ENCODE results near the gene ULK4.
"Not testable (repeated sequence)": the region's sequence is repeated elsewhere in the genome, so short reads cannot be mapped to it uniquely, and the experiment has no call there.

The ULK4 gene

GRCh38 chr3:41575724-41576123, 386.2 kb downstream of the ULK4 start:
- no peak for DNase-seq (ENCODE audit: low spot score)

GRCh38 chr3:41574900-41575299, 387.0 kb downstream of the ULK4 start:
- no peak for DNase-seq (ENCODE audit: low spot score)

DNA sequence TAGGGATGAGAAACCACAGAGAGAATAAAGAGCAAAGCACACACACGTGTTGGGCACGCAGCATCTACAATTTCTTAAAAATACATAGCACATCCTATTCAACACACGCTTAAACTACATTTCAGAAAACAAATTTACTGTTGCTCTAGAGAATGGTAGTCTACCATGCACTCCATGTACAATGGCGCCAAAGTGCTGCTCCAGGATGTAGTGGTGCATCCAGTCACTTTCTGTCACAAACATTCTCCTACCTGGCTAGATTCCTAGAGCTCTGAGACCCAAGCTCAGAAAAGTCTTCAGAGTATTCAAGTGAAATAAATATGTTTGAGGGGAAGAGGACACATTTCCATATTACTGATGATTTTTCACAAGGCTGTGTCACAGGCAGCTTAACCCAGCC, 388.3 kb downstream of the ULK4 start:
- no peak for DNase-seq (ENCODE audit: low spot score)

DNA sequence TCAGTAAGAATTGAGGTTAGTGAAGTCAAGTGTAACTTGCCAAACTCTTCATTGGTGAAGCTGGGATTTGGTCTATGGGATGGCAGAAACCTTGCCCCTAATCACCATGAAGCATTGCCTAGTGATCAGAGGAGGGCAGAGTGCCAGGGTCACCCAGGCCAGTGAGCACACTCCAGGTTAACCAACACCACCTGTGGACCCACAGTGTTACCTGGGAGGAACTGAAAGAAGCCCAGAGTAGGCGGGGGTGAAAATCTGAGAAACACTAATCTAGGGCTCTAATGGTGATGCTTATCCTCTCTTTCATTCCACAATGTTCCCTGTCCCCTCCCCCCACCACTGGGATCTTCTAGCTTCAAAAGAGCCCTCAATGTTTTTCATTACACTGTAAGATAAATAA, 389.8 kb downstream of the ULK4 start:
- peak; percentile 14 for DNase-seq (ENCODE audit: low spot score)

DNA sequence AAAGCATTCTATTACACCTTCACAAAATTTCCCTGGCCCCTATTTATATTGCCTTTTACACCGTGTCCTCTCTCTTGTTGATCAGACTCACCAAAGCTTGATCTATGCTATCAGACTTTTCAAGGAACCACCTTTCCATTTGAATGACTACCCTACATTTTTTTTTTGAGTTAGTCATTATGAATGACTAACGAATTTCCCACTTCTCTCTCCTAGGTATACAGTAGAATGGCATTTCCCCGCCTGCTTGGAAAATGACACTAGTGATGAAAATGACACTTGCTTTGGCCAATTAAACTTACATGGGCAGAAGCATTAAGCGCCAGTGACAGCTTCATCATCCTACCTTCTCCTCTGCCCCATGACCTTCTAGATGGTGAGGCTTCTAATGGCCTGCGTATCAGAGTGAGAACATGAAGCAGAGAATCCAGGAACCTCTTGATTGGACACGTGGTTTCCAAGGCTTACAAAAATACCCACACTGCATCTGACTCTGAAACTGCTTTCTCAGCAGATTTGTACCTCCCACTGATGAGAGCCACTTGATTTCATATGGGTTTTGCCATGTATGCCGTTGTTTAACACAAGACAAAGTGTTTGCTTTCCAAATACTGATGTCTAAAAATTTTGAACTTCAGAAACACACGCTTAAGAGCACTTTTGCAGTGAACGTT, 392.1 kb downstream of the ULK4 start:
- DNase-seq (ENCODE audit: low spot score) = no peak

- DNase-seq (ENCODE audit: low spot score) = no peak
These were observed 395.9 kb downstream of the ULK4 start for GRCh38 chr3:41565948-41566514.

DNA sequence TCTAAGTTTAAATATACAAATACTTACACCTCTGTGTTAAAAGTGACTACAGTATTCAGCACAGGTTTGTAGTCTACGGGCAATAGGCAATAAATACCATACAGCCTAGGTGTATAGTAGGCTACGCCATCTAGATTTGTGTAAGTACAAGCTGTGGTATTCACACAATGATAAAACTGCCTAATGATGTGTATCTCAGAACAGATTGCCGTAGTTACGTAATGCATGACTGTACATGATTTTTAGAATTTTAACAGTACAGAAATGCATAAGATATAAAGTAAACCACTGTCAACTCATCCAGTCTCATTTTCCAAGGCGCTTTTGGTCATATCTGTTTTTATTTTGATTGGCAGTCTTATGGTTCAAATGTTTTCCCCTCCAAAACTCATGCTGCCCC, 396.9 kb downstream of the ULK4 start:
- DNase-seq (ENCODE audit: low spot score) = no peak

DNA sequence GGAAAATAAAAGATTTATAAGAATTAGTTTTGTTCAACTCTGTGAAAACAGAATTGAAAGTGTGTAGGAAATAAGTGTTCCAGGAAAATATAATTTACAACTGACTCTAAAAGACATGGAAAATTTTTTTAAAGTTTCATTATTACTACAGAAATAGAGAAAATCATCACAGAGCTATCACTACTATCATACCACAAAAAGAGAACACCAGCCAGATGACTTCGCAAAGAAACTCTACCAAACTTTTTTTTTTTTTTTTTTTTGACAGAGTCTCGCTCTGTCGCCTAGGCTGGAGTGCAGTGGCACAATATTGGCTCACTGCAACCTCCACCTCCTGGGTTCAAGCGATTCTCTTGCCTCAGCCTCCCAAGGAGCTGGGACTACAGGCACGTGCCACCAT, 405.7 kb downstream of the ULK4 start:
- DNase-seq (ENCODE audit: low spot score) = not testable (repeated sequence)

- no peak for DNase-seq (ENCODE audit: low spot score)
These were observed 428.9 kb downstream of the ULK4 start for GRCh38 chr3:41532976-41533375.

DNA sequence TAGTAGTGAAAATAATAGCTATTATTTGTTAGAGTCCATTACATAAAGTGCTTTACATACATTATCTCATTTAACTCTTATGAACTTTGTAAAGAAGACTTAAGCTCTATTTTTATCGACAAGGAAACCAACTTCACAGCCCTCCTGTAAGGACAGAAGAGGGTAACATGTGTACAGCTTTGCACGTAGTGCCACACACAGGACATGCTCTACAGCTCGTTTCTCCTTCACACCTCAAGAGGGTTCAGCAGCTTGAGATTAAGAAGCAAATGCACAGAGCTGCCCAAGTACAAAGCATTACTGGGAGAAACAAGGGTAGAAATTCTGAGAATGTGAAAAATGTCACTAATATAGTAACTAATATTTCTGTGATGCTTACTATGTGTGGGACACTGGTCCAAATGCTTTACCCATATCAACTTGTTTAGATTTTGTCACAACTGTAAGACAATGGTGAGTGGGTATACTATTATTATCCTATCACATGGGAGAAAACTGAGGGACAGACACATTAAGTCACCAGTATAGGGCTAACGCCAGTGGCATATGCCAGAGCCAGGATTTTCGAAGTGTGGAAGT, 434.8 kb downstream of the ULK4 start:
- no peak for DNase-seq (ENCODE audit: low spot score)

DNA sequence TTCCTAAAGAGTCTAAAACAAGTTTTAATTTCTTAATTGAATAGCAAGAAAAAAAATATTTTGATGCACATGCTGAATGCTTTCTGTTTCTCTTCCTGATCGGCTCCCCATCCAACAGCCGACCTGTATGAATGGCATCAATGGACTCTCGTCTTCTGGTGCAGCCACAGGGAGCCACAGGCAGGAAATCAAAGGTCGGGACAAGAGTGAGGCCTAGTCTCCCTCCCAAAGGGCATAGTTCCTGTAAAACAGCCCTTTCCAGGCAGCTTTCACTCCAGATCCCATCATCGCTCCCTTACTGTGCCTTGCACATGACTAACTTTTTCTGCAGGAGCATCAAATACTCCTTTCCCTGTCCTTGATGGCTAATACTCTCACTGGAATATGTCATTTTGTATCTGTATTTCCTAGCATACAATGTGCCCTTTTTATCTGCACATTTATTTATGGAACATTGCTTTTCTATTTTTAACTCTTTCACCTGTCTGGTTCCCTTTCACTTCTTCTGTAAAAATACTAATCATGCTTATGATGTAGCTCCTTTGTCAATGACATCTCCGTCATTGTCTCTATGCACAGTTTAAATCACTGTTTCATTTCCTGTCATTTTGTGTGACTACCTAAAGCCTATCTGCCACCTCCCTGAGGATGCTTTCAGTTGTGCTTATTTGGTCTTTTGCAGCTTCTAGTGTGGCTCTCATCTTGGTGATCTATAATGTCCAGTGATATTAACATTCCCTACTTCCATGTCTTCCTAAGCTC, 436.4 kb downstream of the ULK4 start:
- DNase-seq (ENCODE audit: low spot score) = no peak

DNA sequence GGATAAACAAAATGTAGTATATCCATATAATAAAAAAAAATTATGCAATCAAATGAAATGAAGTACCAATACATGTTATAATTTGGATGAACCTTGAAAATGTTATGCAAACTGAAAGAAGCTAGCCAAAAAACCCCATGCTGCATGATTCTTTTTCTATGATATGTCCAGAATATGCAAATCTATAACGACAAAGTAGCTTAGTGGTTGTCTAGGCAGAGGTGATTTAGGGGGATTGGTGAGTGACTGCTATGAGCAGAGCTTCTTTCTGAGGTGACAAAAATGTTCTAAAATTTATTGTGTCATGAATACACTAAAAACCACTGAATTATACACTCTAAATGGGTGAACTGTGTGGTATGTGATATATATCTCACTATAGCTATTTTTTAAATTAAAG, 438.0 kb downstream of the ULK4 start:
- no peak for DNase-seq (ENCODE audit: low spot score)

DNA sequence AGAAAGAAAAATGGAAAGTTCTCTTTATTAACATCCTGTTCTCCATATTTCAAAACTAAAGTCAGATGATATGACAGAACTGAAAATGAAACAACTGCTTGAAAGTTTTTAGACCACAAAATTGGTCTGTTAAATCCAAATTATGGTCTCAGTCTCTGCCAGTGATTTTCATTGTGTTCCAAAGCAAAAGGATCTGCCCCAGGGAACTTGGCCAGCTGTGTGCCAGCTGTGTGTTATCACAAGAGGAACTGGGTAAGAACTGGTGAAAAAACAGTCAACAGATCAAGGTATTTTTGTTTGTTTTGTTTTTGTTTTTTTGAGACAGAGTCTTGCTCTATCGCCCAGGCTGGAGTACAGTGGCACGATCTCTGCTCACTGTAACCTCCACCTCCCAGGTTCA, 439.3 kb downstream of the ULK4 start:
- no peak for DNase-seq (ENCODE audit: low spot score)

- no peak for DNase-seq (ENCODE audit: low spot score)
These were observed 440.8 kb downstream of the ULK4 start for GRCh38 chr3:41521010-41521655.

GRCh38 chr3:41519746-41520145, 442.2 kb downstream of the ULK4 start:
- DNase-seq (ENCODE audit: low spot score) = no peak

DNA sequence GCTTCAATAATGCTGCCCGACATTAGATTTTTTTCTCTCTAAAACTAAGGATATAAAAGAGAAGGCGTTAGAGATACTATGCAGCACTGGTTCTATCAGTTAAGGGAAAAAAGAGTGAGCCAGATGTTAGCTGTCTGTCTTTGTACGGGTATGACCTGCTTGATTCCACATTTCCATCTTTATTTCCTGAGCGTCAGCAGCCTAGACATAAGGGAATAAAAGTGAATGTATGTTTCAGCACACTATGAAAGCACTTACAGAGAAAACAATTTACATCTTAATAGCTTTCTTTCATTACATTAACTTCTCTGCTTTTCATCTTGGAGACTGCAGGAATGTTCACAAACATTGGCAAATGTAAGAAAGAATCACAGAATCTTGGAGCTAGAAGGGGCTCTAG, 443.3 kb downstream of the ULK4 start:
- DNase-seq (ENCODE audit: low spot score) = no peak

- DNase-seq (ENCODE audit: low spot score) = no peak
These were observed 453.7 kb downstream of the ULK4 start for GRCh38 chr3:41508063-41508696.

GRCh38 chr3:41507336-41508062, 454.4 kb downstream of the ULK4 start:
- no peak for DNase-seq (ENCODE audit: low spot score)

- no peak for DNase-seq (ENCODE audit: low spot score)
These were observed 457.8 kb downstream of the ULK4 start for GRCh38 chr3:41503998-41504623.

DNA sequence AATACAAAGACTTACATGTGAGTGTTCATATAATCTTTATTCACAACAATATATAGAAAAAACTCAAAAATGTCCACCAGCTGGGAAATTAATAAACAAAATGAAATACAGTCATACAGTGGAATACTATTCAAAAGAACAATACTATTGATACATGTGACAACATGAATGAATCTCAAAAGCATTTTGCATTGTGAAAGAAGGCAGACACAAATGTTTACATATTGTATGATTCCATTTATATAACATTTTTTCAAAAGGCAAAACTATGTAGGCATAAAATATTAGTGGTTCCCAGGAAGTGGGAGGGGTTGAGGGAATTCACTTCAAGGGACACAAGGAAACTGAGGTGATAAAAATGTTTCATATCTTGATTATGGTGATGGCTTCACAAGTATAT, 459.4 kb downstream of the ULK4 start:
- DNase-seq (ENCODE audit: low spot score) = no peak

GRCh38 chr3:41502023-41502422, 459.9 kb downstream of the ULK4 start:
- DNase-seq (ENCODE audit: low spot score) = no peak

Data from germinal center (tissue), 1 donor.